Measurements from ENCODE around the gene EIF2S1. TPM values are rescaled to one million over a fixed set of nuclear protein-coding genes. Genes with fewer than 3 reads are reported as not detected.

EIF2S1 gene
- polyA plus RNA-seq, 2 of the 4 experiments (the other 2 are of a cell fraction), result 385 to 393 TPM

- DNase-seq (ENCODE audit: low read depth in 1 of 2, low spot score in 1 of 2) (no peak), FAIRE-seq (no peak), ATAC-seq (no peak)
- H3K4me1 ChIP-seq, result peaks cover 28% of the 10 kb centered on the region
- H3K9me3 ChIP-seq, result no peaks in the 10 kb centered on the region
- H3K4me2 ChIP-seq, result no peak overlapping the region
- 72% methylated on average over 3 of the region's 3 CpGs for WGBS (ENCODE audit: missing lambda C conversion rate)
- ChIA-PET CTCF (interaction anchor here (0.7 to 21.5 kb wide), 5 partner anchors 9 to 313 kb away, joined by 3 to 517 read pairs (median 4); no protein-coding TSS in a partner anchor), POLR2A (no interaction called here)
- H3K4me3 ChIP-seq, result no peak overlapping the region
- no peak overlapping the region for H3K27ac ChIP-seq
- TF ChIP-seq NR3C1 (IDR thresholded peaks at IDR 0.05) (no peak), KDM1A (IDR thresholded peaks at IDR 0.05; ENCODE audit: low read depth) (no peak), JUNB (IDR thresholded peaks at IDR 0.05) (no peak), SREBF2 (IDR thresholded peaks at IDR 0.05) (no peak), POLR2AphosphoS2 (conservative IDR thresholded peaks at IDR 0.05; ENCODE audit: low read length) (no peak)
- TF ChIP-seq, protein P1, sequence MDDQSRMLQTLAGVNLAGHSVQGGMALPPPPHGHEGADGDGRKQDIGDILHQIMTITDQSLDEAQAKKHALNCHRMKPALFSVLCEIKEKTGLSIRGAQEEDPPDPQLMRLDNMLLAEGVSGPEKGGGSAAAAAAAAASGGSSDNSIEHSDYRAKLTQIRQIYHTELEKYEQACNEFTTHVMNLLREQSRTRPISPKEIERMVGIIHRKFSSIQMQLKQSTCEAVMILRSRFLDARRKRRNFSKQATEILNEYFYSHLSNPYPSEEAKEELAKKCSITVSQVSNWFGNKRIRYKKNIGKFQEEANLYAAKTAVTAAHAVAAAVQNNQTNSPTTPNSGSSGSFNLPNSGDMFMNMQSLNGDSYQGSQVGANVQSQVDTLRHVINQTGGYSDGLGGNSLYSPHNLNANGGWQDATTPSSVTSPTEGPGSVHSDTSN (IDR thresholded peaks at IDR 0.05), result no peak
- TF ChIP-seq, protein P2, sequence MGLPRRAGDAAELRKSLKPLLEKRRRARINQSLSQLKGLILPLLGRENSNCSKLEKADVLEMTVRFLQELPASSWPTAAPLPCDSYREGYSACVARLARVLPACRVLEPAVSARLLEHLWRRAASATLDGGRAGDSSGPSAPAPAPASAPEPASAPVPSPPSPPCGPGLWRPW (IDR thresholded peaks at IDR 0.05), result no peak
Observed at GRCh38 chr14:67417633-67418032, 57.5 kb downstream of the EIF2S1 start.

GRCh38 chr14:67418401-67419191 lies 58.5 kb downstream of the EIF2S1 start:
- WGBS (ENCODE audit: missing lambda C conversion rate), result 67% methylated on average over 11 of the region's 11 CpGs
- TF ChIP-seq ZSCAN20 (CRISPR knock-in tag; IDR thresholded peaks at IDR 0.05) (no peak), MYC (IDR thresholded peaks at IDR 0.05; ENCODE audit: borderline replicate concordance, low read length) (no peak), RFX5 (IDR thresholded peaks at IDR 0.05) (no peak), JUN (IDR thresholded peaks at IDR 0.05) (no peak), POLR2AphosphoS2 (conservative IDR thresholded peaks at IDR 0.05; ENCODE audit: low read length) (no peak), RAD21 (conservative IDR thresholded peaks at IDR 0.05 in 1 of 2, IDR thresholded peaks at IDR 0.05 in 1 of 2) (no peak)
- TF ChIP-seq, protein P3, sequence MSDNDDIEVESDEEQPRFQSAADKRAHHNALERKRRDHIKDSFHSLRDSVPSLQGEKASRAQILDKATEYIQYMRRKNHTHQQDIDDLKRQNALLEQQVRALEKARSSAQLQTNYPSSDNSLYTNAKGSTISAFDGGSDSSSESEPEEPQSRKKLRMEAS (IDR thresholded peaks at IDR 0.05), result no peak
- TF ChIP-seq, protein P1 (IDR thresholded peaks at IDR 0.05), result no peak

DNA sequence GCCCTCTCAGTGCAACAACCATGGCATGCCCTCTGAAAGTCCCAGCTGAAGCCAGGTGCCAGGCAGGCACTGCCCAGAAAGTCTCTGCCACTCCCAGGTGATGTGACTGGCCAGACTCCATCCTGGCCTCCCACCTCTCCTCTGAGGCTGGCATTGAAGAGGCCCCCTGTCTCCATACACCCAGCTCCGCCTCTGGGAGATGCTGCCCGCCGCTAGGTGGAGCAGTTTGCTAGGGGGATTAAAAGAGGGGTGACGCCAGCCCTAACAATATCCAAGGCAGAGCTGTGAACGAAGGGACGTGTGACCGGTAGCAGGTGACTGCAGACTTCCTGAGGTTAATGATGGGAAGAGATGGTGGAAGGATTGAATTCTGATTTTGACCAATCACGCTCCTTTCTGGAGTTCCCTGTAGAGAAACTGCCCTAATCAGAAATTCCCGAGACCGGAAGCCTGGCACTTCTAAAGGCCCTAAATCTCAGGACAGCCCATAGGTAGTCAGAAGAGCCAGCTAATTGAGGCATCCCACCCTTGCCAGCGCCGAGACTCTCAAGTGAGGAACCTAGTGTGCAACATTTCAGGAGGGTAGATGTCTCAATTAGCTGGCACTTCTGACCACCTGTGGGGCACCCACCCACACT lies 60.1 kb downstream of the EIF2S1 start:
- no peak overlapping the region for H3K4me2 ChIP-seq
- H3K4me3 ChIP-seq, result no peak overlapping the region
- peaks cover 12% of the 10 kb centered on the region for H3K4me1 ChIP-seq
- FAIRE-seq (no peak), DNase-seq (ENCODE audit: low read depth in 1 of 2, low spot score in 1 of 2) (no peak), ATAC-seq (peak; percentile 49 to 85; a peak in 5 of 6 replicates)
- TF ChIP-seq, protein P4, sequence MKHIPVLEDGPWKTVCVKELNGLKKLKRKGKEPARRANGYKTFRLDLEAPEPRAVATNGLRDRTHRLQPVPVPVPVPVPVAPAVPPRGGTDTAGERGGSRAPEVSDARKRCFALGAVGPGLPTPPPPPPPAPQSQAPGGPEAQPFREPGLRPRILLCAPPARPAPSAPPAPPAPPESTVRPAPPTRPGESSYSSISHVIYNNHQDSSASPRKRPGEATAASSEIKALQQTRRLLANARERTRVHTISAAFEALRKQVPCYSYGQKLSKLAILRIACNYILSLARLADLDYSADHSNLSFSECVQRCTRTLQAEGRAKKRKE (CRISPR knock-in tag; IDR thresholded peaks at IDR 0.05; ENCODE audit: low read depth), result no peak
- TF ChIP-seq, protein P5, sequence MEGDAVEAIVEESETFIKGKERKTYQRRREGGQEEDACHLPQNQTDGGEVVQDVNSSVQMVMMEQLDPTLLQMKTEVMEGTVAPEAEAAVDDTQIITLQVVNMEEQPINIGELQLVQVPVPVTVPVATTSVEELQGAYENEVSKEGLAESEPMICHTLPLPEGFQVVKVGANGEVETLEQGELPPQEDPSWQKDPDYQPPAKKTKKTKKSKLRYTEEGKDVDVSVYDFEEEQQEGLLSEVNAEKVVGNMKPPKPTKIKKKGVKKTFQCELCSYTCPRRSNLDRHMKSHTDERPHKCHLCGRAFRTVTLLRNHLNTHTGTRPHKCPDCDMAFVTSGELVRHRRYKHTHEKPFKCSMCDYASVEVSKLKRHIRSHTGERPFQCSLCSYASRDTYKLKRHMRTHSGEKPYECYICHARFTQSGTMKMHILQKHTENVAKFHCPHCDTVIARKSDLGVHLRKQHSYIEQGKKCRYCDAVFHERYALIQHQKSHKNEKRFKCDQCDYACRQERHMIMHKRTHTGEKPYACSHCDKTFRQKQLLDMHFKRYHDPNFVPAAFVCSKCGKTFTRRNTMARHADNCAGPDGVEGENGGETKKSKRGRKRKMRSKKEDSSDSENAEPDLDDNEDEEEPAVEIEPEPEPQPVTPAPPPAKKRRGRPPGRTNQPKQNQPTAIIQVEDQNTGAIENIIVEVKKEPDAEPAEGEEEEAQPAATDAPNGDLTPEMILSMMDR (IDR thresholded peaks at IDR 0.05), result peak; percentile 50
- peak in 1 of 2 experiments; percentile 43; a peak in 1 of 5 replicates for TF ChIP-seq RAD21 (conservative IDR thresholded peaks at IDR 0.05 in 1 of 2, IDR thresholded peaks at IDR 0.05 in 1 of 2)
- H3K9me3 ChIP-seq, result no peaks in the 10 kb centered on the region
- H3K27ac ChIP-seq, result no peak overlapping the region
- POLR2A ChIA-PET, result no interaction called here
- CTCF ChIA-PET, result interaction anchor here (0.5 to 21.5 kb wide), 12 partner anchors 10 to 1061 kb away, joined by 3 to 517 read pairs (median 4); no protein-coding TSS in a partner anchor
- 74% methylated on average over 11 of the region's 12 CpGs for WGBS (ENCODE audit: missing lambda C conversion rate)

More at GRCh38 chr14:67418401-67419191, 58.5 kb downstream of the EIF2S1 start:
- Histone ChIP-seq H3K4me2 (peak overlapping the region; percentile 50), H3K9me3 (no peaks in the 10 kb centered on the region), H3K4me1 (peaks cover 26% of the 10 kb centered on the region), H3K4me3 (no peak overlapping the region), H3K27ac (peak overlapping the region; percentile 29 to 56; a peak in 4 of 6 replicates)
- ChIA-PET CTCF (interaction anchor here (0.9 to 21.5 kb wide), 7 partner anchors 8 to 1060 kb away, joined by 3 to 517 read pairs (median 4); no protein-coding TSS in a partner anchor), POLR2A (no interaction called here)
- DNase-seq (ENCODE audit: low read depth in 1 of 2, low spot score in 1 of 2) (peak in 1 of 2 experiments; percentile 35), FAIRE-seq (no peak), ATAC-seq (peak; percentile 19 to 60; a peak in 3 of 6 replicates)

Measured in A549 (cell line).